H1 (cell line): ENCODE data around the gene GPR15LG. TPM values are rescaled to one million over a fixed set of nuclear protein-coding genes. Genes with fewer than 3 reads are reported as not detected.

Source experiments
- CEBPB ChIP-seq: IDR thresholded peaks from 2 replicates; pipeline ENCODE4 v1.6.1; 2012; ENCODE audit warnings: low read depth, low read length
- CHD2 ChIP-seq: IDR thresholded peaks from 2 replicates; pipeline ENCODE4 v1.6.1; 2012; ENCODE audit warnings: low read length, improper control_type of control experiment
- CHD7 ChIP-seq: fragments of 300-600 bp; sonication (generic); IDR thresholded peaks from 2 replicates; pipeline ENCODE4 v1.7.1; 2012; ENCODE audit warnings: low read length, moderate library complexity, mild to moderate bottlenecking, inconsistent platforms; ENCODE audit not compliant: insufficient replicate concordance
- CTBP2 ChIP-seq: IDR thresholded peaks from 2 replicates; pipeline ENCODE4 v1.7.0; 2011; ENCODE audit warnings: borderline replicate concordance, mild to moderate bottlenecking, moderate library complexity, mixed read lengths, low read length; ENCODE audit not compliant: insufficient read depth, insufficient read length
- CTCF ChIP-seq, 3 experiments: IDR thresholded peaks; 1 replicate in 2 of 3; 2 replicates in 1 of 3; pipeline versions ENCODE4 v1.5.1 to v1.6.1; 2011; ENCODE audit warnings: low read length in 3 of 3, mild to moderate bottlenecking in 3 of 3, inconsistent platforms in 2 of 3, low read depth in 1 of 3, moderate library complexity in 1 of 3; ENCODE audit not compliant: insufficient read depth in 1 of 3; ENCODE audit errors: control extremely low read depth in 1 of 3
- POLR2AphosphoS5 ChIP-seq: IDR thresholded peaks from 2 replicates; pipeline ENCODE4 v1.6.1; 2011; ENCODE audit warnings: low read depth, low read length
- RFX5 ChIP-seq: IDR thresholded peaks from 2 replicates; pipeline ENCODE4 v1.6.1; 2011; ENCODE audit warnings: low read depth, low read length, improper control_type of control experiment, borderline replicate concordance
- SP1 ChIP-seq: IDR thresholded peaks from 2 replicates; pipeline ENCODE4 v1.6.1; 2011; ENCODE audit warnings: low read depth, low read length
- TCF12 ChIP-seq: IDR thresholded peaks from 2 replicates; pipeline ENCODE4 v1.6.1; 2011; ENCODE audit warnings: low read depth, mild to moderate bottlenecking, low read length
- polyA plus RNA-seq, 7 experiments: library from polyadenylated mRNA; depleted of rRNA in 3 of 7; stranded (reverse) in 5 of 7; unstranded in 2 of 7; fragments of >200 nt in 5 of 7; fragments of 200-250 nt in 2 of 7; gene quantifications; 1 replicate in 5 of 7; 2 replicates in 1 of 7; 4 replicates in 1 of 7; pipeline versions ENCODE4 v1.2.1 to v1.2.3, GENCODE V29; 2011 to 2013; ENCODE audit warnings: missing spikeins in 2 of 7, mixed read lengths in 2 of 7
- total RNA-seq: library from RNA; stranded (reverse); fragmentation: NEBNext Ultra II Directional; extraction: Animal tissue kit (Norgen Biotek cat#: 25700); gene quantifications from 2 replicates; pipeline ENCODE4 v1.2.1, GENCODE V29; 2021

Gene GPR15LG
- total and polyA plus RNA-seq, 2 of the 8 experiments (the other 6 are each of a cell fraction or from before 2014, with no cell fraction given): not detected

GRCh38 chr10:84166620-84167288, 6.8 kb upstream of the GPR15LG start (continued):
- TF ChIP-seq CHD7 (no peak), CTCF (IDR thresholded peaks at IDR 0.05; ENCODE audit: control extremely low read depth in 1 of 3, insufficient read depth in 1 of 3, low read depth in 1 of 3, low read length in 3 of 3) (no peak), CHD2 (no peak), SP1 (no peak), TCF12 (no peak), CEBPB (no peak), CTBP2 (no peak), RFX5 (no peak), POLR2AphosphoS5 (no peak)
